HepG2 (cell line): ENCODE measurements around the gene SIK1. TPM values are rescaled to one million over a fixed set of nuclear protein-coding genes. Genes with fewer than 3 reads are reported as not detected.

Experiments
- ARID4A ChIP-seq: sonication (generic); formaldehyde crosslinking; IDR thresholded peaks from 2 replicates; pipeline ENCODE4 v1.5.0; 2020; ENCODE audit warnings: mild to moderate bottlenecking, missing genetic modification reagents, borderline replicate concordance
- CTCF ChIP-seq: sonication (generic); formaldehyde crosslinking; IDR thresholded peaks from 2 replicates; pipeline ENCODE4 v1.5.0; 2020; ENCODE audit warnings: mild to moderate bottlenecking, missing genetic modification reagents, moderate library complexity
- HDAC2 ChIP-seq: sonication (generic); formaldehyde crosslinking; IDR thresholded peaks from 2 replicates; pipeline ENCODE4 v1.4.0; 2020; ENCODE audit warnings: missing genetic modification reagents
- HNF4A ChIP-seq: sonication (generic); formaldehyde crosslinking; IDR thresholded peaks from 2 replicates; pipeline ENCODE4 v1.4.0; 2020; ENCODE audit warnings: missing genetic modification reagents
- HNRNPL ChIP-seq: fragments of 200-400 bp; formaldehyde crosslinking; IDR thresholded peaks from 2 replicates; pipeline ENCODE4 v1.6.1; 2017; ENCODE audit warnings: mild to moderate bottlenecking, low read depth, low read length
- IRX3 ChIP-seq: sonication (generic); formaldehyde crosslinking; IDR thresholded peaks from 2 replicates; pipeline ENCODE4 v1.8.1; 2023; ENCODE audit warnings: mild to moderate bottlenecking, low read depth, missing genetic modification reagents, borderline replicate concordance
- RFX5 ChIP-seq: IDR thresholded peaks from 2 replicates; pipeline ENCODE4 v1.6.1; 2011; ENCODE audit warnings: low read depth, low read length, improper control_type of control experiment
- THAP11 ChIP-seq: IDR thresholded peaks from 2 replicates; pipeline ENCODE4 v1.6.1; 2016; ENCODE audit warnings: missing biosample characterization, missing genetic modification reagents
- THAP8 ChIP-seq: sonication (generic); formaldehyde crosslinking; IDR thresholded peaks from 2 replicates; pipeline ENCODE4 v1.5.1; 2020; ENCODE audit warnings: missing genetic modification reagents, mild to moderate bottlenecking, borderline replicate concordance
- USF2 ChIP-seq, 2 experiments: sonication (generic) in 1 of 2; formaldehyde crosslinking in 1 of 2; IDR thresholded peaks; 2 replicates each; pipeline versions ENCODE4 v1.5.1 to v1.6.1; 2011 to 2020; ENCODE audit warnings: borderline replicate concordance in 1 of 2, low read depth in 1 of 2, low read length in 1 of 2, mild to moderate bottlenecking in 1 of 2, missing genetic modification reagents in 1 of 2, moderate library complexity in 1 of 2
- ZFP1 ChIP-seq: IDR thresholded peaks from 2 replicates; pipeline ENCODE4 v1.6.1; 2016
- ZFP36L1 ChIP-seq: sonication (generic); formaldehyde crosslinking; IDR thresholded peaks from 2 replicates; pipeline ENCODE4 v1.8.0; 2022; ENCODE audit warnings: mild to moderate bottlenecking, missing genetic modification reagents, moderate library complexity
- ZNF224 ChIP-seq: sonication (generic); formaldehyde crosslinking; IDR thresholded peaks from 2 replicates; pipeline ENCODE4 v1.5.0; 2020; ENCODE audit warnings: mild to moderate bottlenecking, missing genetic modification reagents
- ZNF576 ChIP-seq: sonication (generic); formaldehyde crosslinking; IDR thresholded peaks from 2 replicates; pipeline ENCODE4 v1.4.0; 2020; ENCODE audit warnings: mild to moderate bottlenecking, missing genetic modification reagents
- ZNF607 ChIP-seq: sonication (generic); formaldehyde crosslinking; IDR thresholded peaks from 2 replicates; pipeline ENCODE4 v1.5.1; 2020; ENCODE audit warnings: missing genetic modification reagents, mild to moderate bottlenecking, borderline replicate concordance
- ZNF709 ChIP-seq: sonication (generic); formaldehyde crosslinking; IDR thresholded peaks from 2 replicates; pipeline ENCODE4 v1.5.0; 2020; ENCODE audit warnings: mild to moderate bottlenecking, missing genetic modification reagents
- ZNF788 ChIP-seq: sonication (generic); formaldehyde crosslinking; IDR thresholded peaks from 2 replicates; pipeline ENCODE4 v1.5.0; 2020; ENCODE audit warnings: mild to moderate bottlenecking, missing genetic modification reagents, borderline replicate concordance
- polyA plus RNA-seq, 8 experiments: library from polyadenylated mRNA; depleted of rRNA in 3 of 8; stranded (reverse) in 7 of 8; unstranded in 1 of 8; fragments of >200 nt; fragmentation: Illumina TruSeq in 4 of 8; extraction: Trizol in 4 of 8; gene quantifications; 2 replicates each; pipeline versions ENCODE4 v1.2.1 to v1.2.3, GENCODE V29; 2011 to 2016; ENCODE audit warnings: low read depth in 4 of 8, missing spikeins in 1 of 8, mixed read lengths in 1 of 8; ENCODE audit not compliant: insufficient read depth in 1 of 8
- total RNA-seq, 5 experiments: library from RNA; depleted of rRNA; stranded (reverse); fragments of >200 nt; fragmentation: Illumina TruSeq; extraction: Trizol; gene quantifications; 2 replicates each; pipeline ENCODE4 v1.2.3, GENCODE V29; 2016; ENCODE audit warnings: low read depth in 1 of 5

SIK1 gene
- total and polyA plus RNA-seq, 2 of the 13 experiments (the other 11 are each of a cell fraction or from before 2014, with no cell fraction given): 4.5 to 14.5 TPM

- TF ChIP-seq THAP8 (CRISPR knock-in tag): no peak
- TF ChIP-seq THAP11: no peak
- TF ChIP-seq ZNF607 (CRISPR knock-in tag): no peak
- peak; percentile 19; the same call in 1 of the 2 replicates for TF ChIP-seq HNF4A (CRISPR knock-in tag)
- no peak for TF ChIP-seq ZFP36L1 (CRISPR knock-in tag)
- TF ChIP-seq ZNF576 (CRISPR knock-in tag): no peak
- TF ChIP-seq ZFP1 (CRISPR knock-in tag): no peak
- peak; percentile 76 for TF ChIP-seq CTCF (CRISPR knock-in tag)
- no peak for TF ChIP-seq RFX5
- peak; percentile 54; the same call in 1 of the 2 replicates for TF ChIP-seq ARID4A (CRISPR knock-in tag)
- TF ChIP-seq ZNF709 (CRISPR knock-in tag): no peak
- TF ChIP-seq IRX3 (CRISPR knock-in tag): no peak
- TF ChIP-seq HDAC2 (CRISPR knock-in tag): 0 out of 2 replicates have a peak, but pooled peaks have one; percentile 18
- TF ChIP-seq USF2 (IDR thresholded peaks at IDR 0.05; ENCODE audit: low read depth, low read length): no peak
- no peak for TF ChIP-seq USF2 (CRISPR knock-in tag; IDR thresholded peaks at IDR 0.05; ENCODE audit: borderline replicate concordance)
- 0 out of 2 replicates have a peak, but pooled peaks have one; percentile 34 for TF ChIP-seq HNRNPL
- no peak for TF ChIP-seq ZNF224 (CRISPR knock-in tag)
- TF ChIP-seq ZNF788 (CRISPR knock-in tag): peak; percentile 67; the same call in 1 of the 2 replicates
Observed at GRCh38 chr21:43364851-43365424, 62.0 kb downstream of the SIK1 start (continued).
